Dermis blood vessel endothelial cell (primary cell): ENCODE results near the gene MAP3K21. TPM values are rescaled to one million over a fixed set of nuclear protein-coding genes. Genes with fewer than 3 reads are reported as not detected.

Experiments
- total RNA-seq: library from RNA; depleted of rRNA; stranded (reverse); fragments of >200 nt; gene quantifications from 2 replicates; pipeline ENCODE4 v1.2.3, GENCODE V29; 2014

The MAP3K21 gene
- total RNA-seq, 1 donor from 2014 or later: 1.2 TPM

Other genes with a start within 250 kb of the MAP3K21 start
- 0.51 and 0.60 TPM in 2 replicates for gene PCNX2, start 32.0 kb upstream of the MAP3K21 start, total RNA-seq